ENCODE measurements around the gene IGF2R. TPM values are rescaled to one million over a fixed set of nuclear protein-coding genes. Genes with fewer than 3 reads are reported as not detected.

IGF2R gene
- total RNA-seq, 4 donors from 2014 or later = 48.8 to 106 (median 92.3) TPM

DNA sequence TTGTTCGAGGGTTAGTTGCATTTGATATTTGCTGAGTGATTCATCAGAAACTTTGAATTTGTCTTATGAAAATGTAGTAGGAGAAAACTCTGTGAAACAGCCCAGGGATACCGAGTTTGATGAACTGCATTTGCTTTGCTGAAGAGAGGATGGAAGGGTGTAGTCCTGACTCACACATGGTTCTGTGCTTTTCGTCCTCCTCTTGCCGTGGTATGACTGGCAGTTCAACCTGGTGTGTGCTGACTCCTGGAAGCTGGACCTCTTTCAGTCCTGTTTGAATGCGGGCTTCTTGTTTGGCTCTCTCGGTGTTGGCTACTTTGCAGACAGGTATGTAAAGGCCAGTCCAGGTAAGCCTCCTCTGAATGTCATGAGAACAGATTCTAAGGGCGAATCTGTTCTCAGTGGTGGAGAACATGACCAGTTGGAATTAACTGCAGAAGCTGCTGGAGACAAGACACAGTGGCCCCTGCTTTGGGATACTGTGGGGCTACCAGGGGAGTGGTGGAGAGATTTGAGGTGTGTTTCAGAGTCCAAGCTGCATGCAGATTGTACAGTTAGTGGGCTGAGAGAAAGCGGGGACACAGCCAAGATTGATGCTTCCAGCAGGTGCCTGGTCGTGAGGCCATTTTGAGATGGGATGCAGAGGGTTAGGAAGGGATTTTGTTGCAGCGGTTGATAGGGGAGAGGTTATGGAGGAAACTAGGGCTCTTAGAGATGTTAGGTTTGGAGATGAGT lies 161.2 kb downstream of the IGF2R start:
- WGBS, 2 donors (ENCODE audit: low coverage in 1 of 2) = 90 to 92% methylated on average over 4 to 10 of the region's 10 CpGs
- no peak overlapping the region for H3K27ac ChIP-seq
- H3K36me3 ChIP-seq = no peaks in the 10 kb centered on the region
- in situ Hi-C loops (cut with MboI; ENCODE audit: low pct_ligation_motif_present in 1 of 4, low pct_unique_long_range_greater_than_20kb in 1 of 4, low sequenced_read_pairs in 3 of 4) = no loop called here
- H3K27me3 ChIP-seq = no peaks in the 10 kb centered on the region
- intact Hi-C loops (cut with DNase I; ENCODE audit: low total_unique reads) = loop anchor here (5.0 kb wide), 2 partner anchors 397 to 1923 kb away; no protein-coding TSS in a partner anchor
- no peak for DNase-seq
- TF ChIP-seq POLR2A (IDR thresholded peaks at IDR 0.05) (no peak), POLR2AphosphoS5 (IDR thresholded peaks at IDR 0.05) (no peak), CTCF (IDR thresholded peaks at IDR 0.05) (no peak), EP300 (IDR thresholded peaks at IDR 0.05; ENCODE audit: low read depth) (no peak)
- no peaks in the 10 kb centered on the region for H3K4me1 ChIP-seq
- no peaks in the 10 kb centered on the region for H3K9me3 ChIP-seq
- no peak overlapping the region for H3K4me3 ChIP-seq

- Histone ChIP-seq H3K36me3 (no peaks in the 10 kb centered on the region), H3K27ac (no peak overlapping the region), H3K27me3 (no peaks in the 10 kb centered on the region), H3K4me3 (no peak overlapping the region), H3K4me1 (no peaks in the 10 kb centered on the region), H3K9me3 (no peaks in the 10 kb centered on the region)
- intact Hi-C loops (cut with DNase I; ENCODE audit: low total_unique reads) (loop anchor here (5.0 kb wide), 1 partner anchor 1924 kb away; no protein-coding TSS in a partner anchor), in situ Hi-C loops (cut with MboI; ENCODE audit: low pct_ligation_motif_present in 1 of 4, low pct_unique_long_range_greater_than_20kb in 1 of 4, low sequenced_read_pairs in 3 of 4) (no loop called here)
- WGBS, 2 donors (ENCODE audit: low coverage in 1 of 2) = 88 to 89% methylated on average over 11 to 13 of the region's 13 CpGs
- TF ChIP-seq POLR2AphosphoS5 (IDR thresholded peaks at IDR 0.05) (no peak), EP300 (IDR thresholded peaks at IDR 0.05; ENCODE audit: low read depth) (no peak), POLR2A (IDR thresholded peaks at IDR 0.05) (no peak), CTCF (IDR thresholded peaks at IDR 0.05) (no peak)
- DNase-seq = no peak
Measured at GRCh38 chr6:160130729-160131484, 162.0 kb downstream of the IGF2R start.

DNA sequence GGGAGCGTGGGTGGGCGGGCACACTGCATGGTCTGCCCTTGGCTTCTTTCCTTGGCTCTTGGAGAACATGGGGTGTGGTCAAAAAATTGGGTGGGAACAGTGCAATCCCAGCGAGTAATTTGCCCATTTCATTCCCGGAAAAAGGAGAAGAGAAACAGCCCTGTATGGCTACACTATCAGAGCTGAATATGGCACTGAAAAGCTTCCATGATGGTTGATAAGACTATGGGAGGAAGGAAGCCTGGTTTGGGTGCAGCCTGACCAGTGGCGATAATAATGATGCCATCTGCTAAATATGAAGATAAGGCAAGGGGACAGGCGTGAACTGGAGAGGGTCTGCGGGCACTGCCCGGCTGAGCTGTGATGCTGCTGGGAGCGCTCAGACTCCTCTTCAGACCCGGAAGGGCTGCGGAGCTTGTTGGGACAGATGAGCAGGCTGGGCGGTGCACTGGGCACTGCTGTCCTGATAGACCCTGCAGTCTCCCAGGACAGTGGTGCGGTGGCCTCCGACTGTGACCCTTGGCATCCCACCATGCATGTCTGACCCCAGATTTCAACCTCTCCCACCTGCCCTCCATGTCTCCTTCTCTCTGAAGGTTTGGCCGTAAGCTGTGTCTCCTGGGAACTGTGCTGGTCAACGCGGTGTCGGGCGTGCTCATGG lies 162.9 kb downstream of the IGF2R start:
- H3K9me3 ChIP-seq = no peaks in the 10 kb centered on the region
- no peaks in the 10 kb centered on the region for H3K4me1 ChIP-seq
- no peak overlapping the region for H3K4me3 ChIP-seq
- no peak overlapping the region for H3K27ac ChIP-seq
- H3K27me3 ChIP-seq = no peaks in the 10 kb centered on the region
- in situ Hi-C loops (cut with MboI; ENCODE audit: low pct_ligation_motif_present in 1 of 4, low pct_unique_long_range_greater_than_20kb in 1 of 4, low sequenced_read_pairs in 3 of 4) = no loop called here
- H3K36me3 ChIP-seq = no peaks in the 10 kb centered on the region
- intact Hi-C loops (cut with DNase I; ENCODE audit: low total_unique reads) = loop anchor here (5.0 kb wide), 1 partner anchor 1924 kb away; no protein-coding TSS in a partner anchor
- TF ChIP-seq POLR2A (IDR thresholded peaks at IDR 0.05) = no peak
- no peak for TF ChIP-seq POLR2AphosphoS5 (IDR thresholded peaks at IDR 0.05)
- no peak for TF ChIP-seq EP300 (IDR thresholded peaks at IDR 0.05; ENCODE audit: low read depth)
- TF ChIP-seq CTCF (IDR thresholded peaks at IDR 0.05) = no peak
- WGBS, 2 donors (ENCODE audit: low coverage in 1 of 2) = 90 to 100% methylated on average over 2 to 19 of the region's 19 CpGs
- no peak for DNase-seq

- Histone ChIP-seq H3K4me1 (no peaks in the 10 kb centered on the region), H3K27me3 (no peaks in the 10 kb centered on the region), H3K4me3 (no peak overlapping the region), H3K9me3 (no peaks in the 10 kb centered on the region), H3K36me3 (no peaks in the 10 kb centered on the region), H3K27ac (no peak overlapping the region)
- TF ChIP-seq POLR2A (IDR thresholded peaks at IDR 0.05) (no peak), CTCF (IDR thresholded peaks at IDR 0.05) (no peak), POLR2AphosphoS5 (IDR thresholded peaks at IDR 0.05) (no peak), EP300 (IDR thresholded peaks at IDR 0.05; ENCODE audit: low read depth) (no peak)
- in situ Hi-C loops (cut with MboI; ENCODE audit: low pct_ligation_motif_present in 1 of 4, low pct_unique_long_range_greater_than_20kb in 1 of 4, low sequenced_read_pairs in 3 of 4) (no loop called here), intact Hi-C loops (cut with DNase I; ENCODE audit: low total_unique reads) (loop anchor here (5.0 kb wide), 1 partner anchor 1925 kb away; no protein-coding TSS in a partner anchor)
- DNase-seq = no peak
- WGBS, 2 donors (ENCODE audit: low coverage in 1 of 2) = 52 to 72% methylated on average over 2 to 4 of the region's 4 CpGs
Measured at GRCh38 chr6:160132297-160132637, 163.4 kb downstream of the IGF2R start.
